ENCODE data around the gene CYCS. TPM values are rescaled to one million over a fixed set of nuclear protein-coding genes. Genes with fewer than 3 reads are reported as not detected.
"Not testable (repeated sequence)": the region's sequence is repeated elsewhere in the genome, so short reads cannot be mapped to it uniquely, and the experiment has no call there.

Gene CYCS
- total and polyA plus RNA-seq, 2 donors (not counting 1 experiment from before 2014, with no cell fraction given) = 46.7 to 51.3 TPM

DNA sequence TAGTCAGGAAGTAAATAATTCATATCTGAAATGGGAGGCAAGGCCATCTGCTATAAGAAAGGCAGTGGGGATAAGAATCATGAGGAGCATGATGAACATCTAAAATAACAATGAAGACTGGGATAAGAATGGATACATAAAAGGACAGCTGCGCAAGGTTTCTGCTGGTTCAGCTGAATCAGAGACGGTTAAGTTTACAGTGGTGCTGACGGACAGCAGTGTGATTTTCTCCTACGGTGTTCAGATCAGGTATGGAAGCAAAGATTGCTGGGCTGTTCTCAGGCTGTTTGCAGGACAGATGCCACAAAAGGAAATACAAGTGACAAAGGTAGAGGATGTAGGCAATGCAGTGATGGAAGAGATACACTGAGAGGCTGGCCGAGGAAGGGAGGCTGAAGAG, 8.4 kb downstream of the CYCS start:
- H3K27ac ChIP-seq (ENCODE audit: low read length in 2 of 2) = peak overlapping the region; percentile 71 to 82
- POLR2A ChIA-PET = interaction anchor here (1.9 kb wide), 1 partner anchor 9 kb away, joined by 13 read pairs; the partner anchor contains the start of gene CYCS
- WGBS (ENCODE audit: insufficient coverage) = 99% methylated on average over 5 of the region's 5 CpGs
- peaks cover 27% of the 10 kb centered on the region in 2 donors for H3K4me1 ChIP-seq (ENCODE audit: control insufficient read depth in 2 of 2, insufficient read depth in 2 of 2, low read length in 2 of 2)
- peak overlapping the region; percentile 72 for H3K4me2 ChIP-seq (replicated peaks; ENCODE audit: low read depth, low read length, poor library complexity, severe bottlenecking)
- H3K4me3 ChIP-seq (ENCODE audit: control extremely low read depth in 1 of 5, extremely low read depth in 1 of 5, insufficient read depth in 1 of 5, low read depth in 2 of 5, low read length in 4 of 5) = no peak overlapping the region
- ATAC-seq (ENCODE audit: low read depth) (no peak), DNase-seq (no peak)
- Mint-ChIP-seq H3K4me3 (peak overlapping the region; percentile 87), H3K9me3 (ENCODE audit: insufficient read depth) (no peaks in the 10 kb centered on the region), H3K27me3 (no peaks in the 10 kb centered on the region), H3K4me1 (peaks cover 38% of the 10 kb centered on the region), H3K27ac (peak overlapping the region; percentile 97)
- no peak overlapping the region for H3K9ac ChIP-seq (ENCODE audit: low read length)
- intact Hi-C loops (cut with micrococcal nuclease) = loop anchor here (1.0 to 10.0 kb wide), 4 partner anchors 9 to 1522 kb away; partner anchors contain the start of genes CCDC126 and CYCS
- no peaks in the 10 kb centered on the region for H3K27me3 ChIP-seq (replicated peaks in 1 of 4; ENCODE audit: control extremely low read depth in 1 of 4, control insufficient read depth in 3 of 4, insufficient read depth in 4 of 4, low read length in 3 of 4)
- peaks cover 0 to 18% of the 10 kb centered on the region in 2 experiments for H3K36me3 ChIP-seq (replicated peaks in 1 of 2; ENCODE audit: control extremely low read depth in 1 of 2, control insufficient read depth in 1 of 2, extremely low read depth in 1 of 2, insufficient read depth in 2 of 2, low read length in 1 of 2)
- CTCF ChIA-PET = interaction anchor here (1.1 to 5.6 kb wide), 8 partner anchors 17 to 543 kb away, joined by 3 to 55 read pairs (median 7); partner anchors contain the start of gene PALS2
- H3K9me3 ChIP-seq (ENCODE audit: control extremely low read depth in 1 of 3, control insufficient read depth in 2 of 3, insufficient read depth in 1 of 3, low read length in 2 of 3) = no peaks in the 10 kb centered on the region
- TF ChIP-seq, protein P1, sequence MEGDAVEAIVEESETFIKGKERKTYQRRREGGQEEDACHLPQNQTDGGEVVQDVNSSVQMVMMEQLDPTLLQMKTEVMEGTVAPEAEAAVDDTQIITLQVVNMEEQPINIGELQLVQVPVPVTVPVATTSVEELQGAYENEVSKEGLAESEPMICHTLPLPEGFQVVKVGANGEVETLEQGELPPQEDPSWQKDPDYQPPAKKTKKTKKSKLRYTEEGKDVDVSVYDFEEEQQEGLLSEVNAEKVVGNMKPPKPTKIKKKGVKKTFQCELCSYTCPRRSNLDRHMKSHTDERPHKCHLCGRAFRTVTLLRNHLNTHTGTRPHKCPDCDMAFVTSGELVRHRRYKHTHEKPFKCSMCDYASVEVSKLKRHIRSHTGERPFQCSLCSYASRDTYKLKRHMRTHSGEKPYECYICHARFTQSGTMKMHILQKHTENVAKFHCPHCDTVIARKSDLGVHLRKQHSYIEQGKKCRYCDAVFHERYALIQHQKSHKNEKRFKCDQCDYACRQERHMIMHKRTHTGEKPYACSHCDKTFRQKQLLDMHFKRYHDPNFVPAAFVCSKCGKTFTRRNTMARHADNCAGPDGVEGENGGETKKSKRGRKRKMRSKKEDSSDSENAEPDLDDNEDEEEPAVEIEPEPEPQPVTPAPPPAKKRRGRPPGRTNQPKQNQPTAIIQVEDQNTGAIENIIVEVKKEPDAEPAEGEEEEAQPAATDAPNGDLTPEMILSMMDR (IDR thresholded peaks at IDR 0.05) = no peak
- no peak for TF ChIP-seq EZH2 (IDR thresholded peaks at IDR 0.05; ENCODE audit: borderline replicate concordance, insufficient read depth, low read depth, low read length, poor library complexity, severe bottlenecking)
- H4K20me1 ChIP-seq (ENCODE audit: control insufficient read depth, insufficient read depth, low read length, poor library complexity, severe bottlenecking) = peaks cover 9% of the 10 kb centered on the region
- no peaks in the 10 kb centered on the region for H3K79me2 ChIP-seq (ENCODE audit: control insufficient read depth, insufficient read depth, low read length)
- no peak overlapping the region for H2AFZ ChIP-seq (ENCODE audit: insufficient read depth, low read depth, low read length, poor library complexity, severe bottlenecking)

DNA sequence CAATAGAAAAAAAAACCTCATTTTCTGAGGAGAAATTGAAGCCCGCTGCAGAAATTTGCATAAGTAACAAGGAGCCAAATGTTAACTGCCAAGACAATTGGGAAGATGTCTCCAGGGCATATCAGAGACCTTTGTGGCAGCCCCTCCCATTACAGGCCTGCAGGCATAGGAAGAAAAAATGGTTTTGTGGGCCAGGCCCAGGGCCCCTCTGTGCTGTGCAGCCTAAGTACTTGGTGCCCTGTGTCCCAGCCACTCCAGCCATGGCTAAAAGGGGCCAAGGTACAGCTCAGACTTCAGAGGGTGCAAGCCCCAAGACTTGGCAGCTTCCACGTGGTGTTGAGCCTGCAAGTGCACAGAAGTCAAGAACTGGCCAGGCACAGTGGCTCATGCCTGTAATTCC, 14.5 kb downstream of the CYCS start:
- H3K27ac Mint-ChIP-seq; ATAC-seq (ENCODE audit: low read depth); H3K27ac ChIP-seq (ENCODE audit: low read length in 2 of 2); POLR2A ChIA-PET; DNase-seq; H3K9me3 ChIP-seq (ENCODE audit: control extremely low read depth in 1 of 3, control insufficient read depth in 2 of 3, insufficient read depth in 1 of 3, low read length in 2 of 3); H3K27me3 Mint-ChIP-seq; H3K36me3 ChIP-seq (replicated peaks in 1 of 2; ENCODE audit: control extremely low read depth in 1 of 2, control insufficient read depth in 1 of 2, extremely low read depth in 1 of 2, insufficient read depth in 2 of 2, low read length in 1 of 2); H3K4me1 ChIP-seq (ENCODE audit: control insufficient read depth in 2 of 2, insufficient read depth in 2 of 2, low read length in 2 of 2); H2AFZ ChIP-seq (ENCODE audit: insufficient read depth, low read depth, low read length, poor library complexity, severe bottlenecking); H3K4me3 ChIP-seq (ENCODE audit: control extremely low read depth in 1 of 5, extremely low read depth in 1 of 5, insufficient read depth in 1 of 5, low read depth in 2 of 5, low read length in 4 of 5); H3K4me2 ChIP-seq (replicated peaks; ENCODE audit: low read depth, low read length, poor library complexity, severe bottlenecking); H3K4me1 Mint-ChIP-seq; H4K20me1 ChIP-seq (ENCODE audit: control insufficient read depth, insufficient read depth, low read length, poor library complexity, severe bottlenecking); H3K27me3 ChIP-seq (replicated peaks in 1 of 4; ENCODE audit: control extremely low read depth in 1 of 4, control insufficient read depth in 3 of 4, insufficient read depth in 4 of 4, low read length in 3 of 4); H3K4me3 Mint-ChIP-seq; H3K9me3 Mint-ChIP-seq (ENCODE audit: insufficient read depth); H3K9ac ChIP-seq (ENCODE audit: low read length); H3K79me2 ChIP-seq (ENCODE audit: control insufficient read depth, insufficient read depth, low read length): not testable (repeated sequence)
- intact Hi-C loops (cut with micrococcal nuclease) = loop anchor here (10.0 kb wide), 1 partner anchor 1516 kb away; the partner anchor contains the start of gene CCDC126
- WGBS (ENCODE audit: insufficient coverage) = 92% methylated on average over 2 of the region's 2 CpGs
- CTCF ChIA-PET = interaction anchor here (1.2 to 1.4 kb wide), 2 partner anchors 8 to 12 kb away, joined by 4 to 5 read pairs; no protein-coding TSS in a partner anchor
